AG04450 (cell line): ENCODE data around the gene ADSL. TPM values are rescaled to one million over a fixed set of nuclear protein-coding genes. Genes with fewer than 3 reads are reported as not detected.

Experiments used
- CTCF ChIA-PET: fragments of 300-600, 350-600 bp; formaldehyde crosslinking; extraction: SDS; loops from one replicate; lab custom pipeline; 2022; ENCODE audit warnings: antibody characterized with exemption, inconsistent platforms; lab: Charles Lee
- POLR2A ChIA-PET: fragments of 350-600 bp; formaldehyde crosslinking; extraction: SDS; loops from one replicate; lab custom pipeline; 2021; ENCODE audit warnings: antibody characterized with exemption, inconsistent platforms; lab: Yijun Ruan, JAX
- DNase-seq: peaks from one replicate; pipeline ENCODE4 v3.0.0-alpha.2; 2011; ENCODE audit warnings: low read depth, low spot score
- H3K27ac ChIP-seq: one replicate; pipeline ENCODE4 v1.5.1; 2012; ENCODE audit warnings: low read depth, low read length, control low read depth
- H3K27me3 ChIP-seq: one replicate; pipeline ENCODE4 v1.6.0; 2012; ENCODE audit warnings: low read length; ENCODE audit not compliant: control insufficient read depth, insufficient read depth
- H3K4me3 ChIP-seq: 2 replicates; pipeline ENCODE4 v1.5.1; 2011; ENCODE audit warnings: mild to moderate bottlenecking, low read depth, low read length, control low read depth
- H3K9me3 ChIP-seq: 2 replicates; pipeline ENCODE4 v1.5.1; 2012; ENCODE audit warnings: low read length; ENCODE audit not compliant: control insufficient read depth, insufficient read depth
- CTCF ChIP-seq: IDR thresholded peaks from 2 replicates; pipeline ENCODE4 v1.5.1; 2011; ENCODE audit warnings: low read depth, low read length, control low read depth, inconsistent platforms
- polyA plus RNA-seq: library from polyadenylated mRNA; depleted of rRNA; stranded (reverse); fragments of >200 nt; gene quantifications from 2 replicates; pipeline ENCODE4 v1.2.3, GENCODE V29; 2011

ADSL gene
- polyA plus RNA-seq, 1 experiment: 116 TPM

DNA sequence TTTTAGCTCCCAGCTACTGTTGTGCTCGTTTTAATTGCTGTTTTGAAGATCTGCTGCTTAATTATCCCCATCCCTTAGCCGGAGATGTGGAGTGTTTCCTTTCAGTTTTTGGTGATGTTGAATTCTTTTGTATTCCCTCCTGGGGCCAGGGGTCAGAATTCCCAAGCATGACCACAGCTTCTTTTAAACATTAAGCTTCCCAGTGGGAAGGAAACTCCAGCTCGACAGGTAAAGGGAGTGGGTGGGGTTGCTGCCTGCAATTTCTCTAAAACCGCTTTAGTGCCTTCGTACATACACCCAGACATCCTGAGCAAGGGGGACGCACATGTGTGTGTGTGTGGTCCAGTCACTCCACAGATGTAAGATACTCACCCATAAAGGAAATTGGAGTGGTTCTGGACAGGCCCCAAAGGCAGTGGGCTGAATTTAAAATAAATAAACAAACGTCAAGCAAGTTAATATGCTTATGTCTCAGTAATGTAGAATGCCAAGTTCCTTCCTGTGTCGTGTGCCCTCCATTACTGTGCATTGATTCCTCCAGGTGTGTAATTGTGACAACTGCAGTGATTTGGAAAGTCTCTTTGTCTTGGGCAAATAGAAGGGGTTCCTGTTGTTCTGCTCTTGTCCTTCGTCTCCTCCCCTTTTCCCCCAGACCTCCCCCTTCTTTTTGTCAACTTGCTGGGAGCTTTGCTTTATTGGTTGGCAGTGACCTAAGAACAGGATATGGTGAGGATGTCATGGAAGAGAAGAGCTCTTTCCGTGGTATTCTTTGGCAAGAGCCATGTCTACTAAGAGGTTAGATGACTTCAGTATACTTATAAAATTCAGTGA lies 19.2 kb upstream of the ADSL start:
- DNase-seq: peak; percentile 24
- CTCF ChIA-PET: interaction anchor here (0.7 kb wide), 1 partner anchor 299 kb away, joined by 3 read pairs; no protein-coding TSS in a partner anchor
- POLR2A ChIA-PET: interaction anchor here (0.6 kb wide), 1 partner anchor 18 kb away, joined by 3 read pairs; no protein-coding TSS in a partner anchor
- H3K4me3 ChIP-seq: no peak overlapping the region
- H3K9me3 ChIP-seq: no peaks in the 10 kb centered on the region; the same call in 1 of the 2 replicates
- no peak overlapping the region for H3K27ac ChIP-seq
- H3K27me3 ChIP-seq: no peaks in the 10 kb centered on the region
- TF ChIP-seq CTCF: no peak

DNA sequence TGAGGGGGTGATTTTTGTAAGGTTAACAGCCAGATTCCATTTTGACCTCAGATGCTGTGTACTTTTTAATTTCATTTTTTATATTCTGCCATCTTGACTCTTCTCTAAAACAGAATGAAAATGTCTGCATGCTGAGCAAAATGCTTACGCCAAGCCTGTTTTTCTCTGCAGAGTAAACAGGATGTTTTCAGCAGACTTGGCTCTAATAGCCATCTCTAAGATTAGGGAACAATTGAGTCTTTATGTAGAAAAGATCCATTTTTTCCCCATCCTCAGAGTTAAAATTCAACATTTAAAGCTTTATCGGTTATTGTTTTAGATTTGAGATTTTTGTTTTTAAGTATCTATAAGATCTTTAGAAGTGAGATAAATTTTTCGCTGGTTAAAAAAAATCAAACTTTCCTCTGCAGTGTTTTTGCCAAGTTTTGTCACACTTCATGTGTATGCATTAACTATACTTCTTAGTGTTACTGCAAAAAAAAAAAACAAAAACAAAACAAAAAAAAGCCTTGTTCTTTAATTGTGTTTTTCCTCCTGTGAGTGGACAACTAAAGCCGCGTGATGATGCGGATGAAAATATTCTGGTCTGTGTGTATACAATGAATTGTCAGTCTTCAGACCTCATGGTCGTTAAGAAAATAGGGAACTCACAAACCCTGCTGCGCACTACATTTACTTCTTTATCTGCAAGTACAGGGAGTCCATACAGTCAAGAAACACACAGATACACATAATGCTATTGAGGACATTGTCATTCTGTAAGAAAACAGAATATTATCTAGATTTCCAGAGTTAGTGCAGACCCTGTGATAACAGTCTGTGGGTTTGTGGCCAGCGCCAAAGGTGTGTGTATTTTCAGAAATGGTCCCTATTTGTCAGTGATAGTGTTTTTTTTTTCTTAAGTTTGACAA lies 17.5 kb upstream of the ADSL start:
- ChIA-PET POLR2A (no interaction called here), CTCF (no interaction called here)
- H3K27ac ChIP-seq: no peak overlapping the region
- H3K4me3 ChIP-seq: no peak overlapping the region
- TF ChIP-seq CTCF: no peak
- no peaks in the 10 kb centered on the region for H3K27me3 ChIP-seq
- no peaks in the 10 kb centered on the region for H3K9me3 ChIP-seq
- no peak for DNase-seq

DNA sequence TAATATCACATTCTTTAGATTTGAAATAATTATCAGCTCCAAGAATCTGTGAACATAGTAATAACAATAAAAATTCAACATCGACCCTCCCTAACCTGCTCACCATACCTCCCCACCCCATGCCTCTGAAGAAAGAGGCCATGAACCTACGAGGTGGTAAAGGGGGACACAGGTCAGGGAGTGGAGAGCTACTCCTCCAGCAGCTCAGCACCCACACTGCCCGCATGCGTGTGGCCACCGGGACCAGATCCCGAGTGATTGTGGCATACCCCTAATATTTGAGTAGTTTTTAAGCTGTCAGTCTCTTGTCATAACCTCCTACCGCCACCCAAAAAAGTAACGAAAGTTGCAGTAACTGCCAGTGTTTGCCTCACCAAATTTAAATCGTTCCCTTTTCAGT lies 16.8 kb upstream of the ADSL start:
- no peak overlapping the region for H3K4me3 ChIP-seq
- no peaks in the 10 kb centered on the region for H3K27me3 ChIP-seq
- CTCF ChIA-PET: interaction anchor here (1.7 kb wide), 1 partner anchor 19 kb away, joined by 4 read pairs; no protein-coding TSS in a partner anchor
- H3K9me3 ChIP-seq: no peaks in the 10 kb centered on the region
- no peak for DNase-seq
- H3K27ac ChIP-seq: no peak overlapping the region
- TF ChIP-seq CTCF: no peak
- POLR2A ChIA-PET: no interaction called here

- Histone ChIP-seq H3K27ac (peak overlapping the region; percentile 13), H3K27me3 (no peaks in the 10 kb centered on the region), H3K4me3 (no peak overlapping the region), H3K9me3 (no peaks in the 10 kb centered on the region)
- no peak for DNase-seq
- no peak for TF ChIP-seq CTCF
- CTCF ChIA-PET: interaction anchor here (1.7 kb wide), 1 partner anchor 18 kb away, joined by 4 read pairs; no protein-coding TSS in a partner anchor
- POLR2A ChIA-PET: no interaction called here
These were observed 16.2 kb upstream of the ADSL start for GRCh38 chr22:40330086-40330485.
